ENCODE data around the gene NDUFA6. TPM values are rescaled to one million over a fixed set of nuclear protein-coding genes. Genes with fewer than 3 reads are reported as not detected.
"Not testable (repeated sequence)": the region's sequence is repeated elsewhere in the genome, so short reads cannot be mapped to it uniquely, and the experiment has no call there.

NDUFA6 gene
- total RNA-seq, 1 donor from 2014 or later: 23.9 TPM

DNA sequence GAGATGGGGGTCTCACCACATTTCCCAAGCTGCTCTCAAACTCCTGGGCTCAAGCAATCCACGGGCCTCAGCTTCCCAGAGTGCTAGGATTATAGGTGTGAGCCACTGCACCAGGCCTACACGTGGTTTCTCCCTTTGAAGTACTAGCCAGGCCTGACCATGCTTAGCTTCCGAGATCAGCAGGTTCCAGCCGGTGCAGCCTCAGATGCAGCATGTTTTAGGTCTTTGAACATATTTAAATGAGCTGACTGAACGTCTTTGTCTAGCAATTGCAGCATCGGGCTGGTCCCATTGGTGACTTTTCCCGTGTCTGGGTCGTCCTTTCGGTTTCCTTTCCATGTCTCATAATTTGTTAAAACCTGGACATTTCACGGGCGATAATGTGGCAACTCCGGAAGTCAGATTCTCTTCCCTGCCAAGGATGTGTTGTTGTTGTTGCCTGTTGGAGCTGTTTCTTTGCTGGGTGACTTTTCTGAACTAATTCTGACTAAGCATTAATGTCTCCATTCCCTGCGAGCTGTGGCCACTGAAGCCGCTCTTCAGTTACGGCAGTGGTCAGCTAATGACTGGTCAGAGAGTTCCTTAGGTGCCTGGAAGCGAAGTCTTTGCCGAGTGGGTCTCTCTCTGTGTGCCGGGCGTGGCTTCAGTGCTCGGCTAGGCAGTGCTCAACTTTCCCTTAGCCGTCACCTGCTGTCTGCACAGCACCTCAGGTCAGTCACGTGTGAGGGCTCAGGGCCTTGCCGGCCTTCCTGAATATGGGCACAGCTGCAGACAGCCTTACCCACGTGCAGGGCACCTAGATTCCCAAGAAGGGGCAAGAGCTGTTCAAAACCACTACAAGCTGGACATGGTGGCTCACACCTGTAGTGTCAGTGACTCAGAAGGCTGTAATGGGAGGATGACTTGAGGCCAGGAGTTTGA lies 43.8 kb upstream of the NDUFA6 start:
- no peaks in the 10 kb centered on the region for H3K36me3 ChIP-seq
- H3K27me3 ChIP-seq: no peaks in the 10 kb centered on the region
- peak in 1 of 2 donors; percentile 62 for DNase-seq (ENCODE audit: low spot score in 2 of 2)
- no peaks in the 10 kb centered on the region for H3K9me3 ChIP-seq
- no peak overlapping the region for H3K4me3 ChIP-seq
- intact Hi-C loops (cut with DNase I): no loop called here
- H3K27ac ChIP-seq: no peak overlapping the region
- TF ChIP-seq, protein P1, sequence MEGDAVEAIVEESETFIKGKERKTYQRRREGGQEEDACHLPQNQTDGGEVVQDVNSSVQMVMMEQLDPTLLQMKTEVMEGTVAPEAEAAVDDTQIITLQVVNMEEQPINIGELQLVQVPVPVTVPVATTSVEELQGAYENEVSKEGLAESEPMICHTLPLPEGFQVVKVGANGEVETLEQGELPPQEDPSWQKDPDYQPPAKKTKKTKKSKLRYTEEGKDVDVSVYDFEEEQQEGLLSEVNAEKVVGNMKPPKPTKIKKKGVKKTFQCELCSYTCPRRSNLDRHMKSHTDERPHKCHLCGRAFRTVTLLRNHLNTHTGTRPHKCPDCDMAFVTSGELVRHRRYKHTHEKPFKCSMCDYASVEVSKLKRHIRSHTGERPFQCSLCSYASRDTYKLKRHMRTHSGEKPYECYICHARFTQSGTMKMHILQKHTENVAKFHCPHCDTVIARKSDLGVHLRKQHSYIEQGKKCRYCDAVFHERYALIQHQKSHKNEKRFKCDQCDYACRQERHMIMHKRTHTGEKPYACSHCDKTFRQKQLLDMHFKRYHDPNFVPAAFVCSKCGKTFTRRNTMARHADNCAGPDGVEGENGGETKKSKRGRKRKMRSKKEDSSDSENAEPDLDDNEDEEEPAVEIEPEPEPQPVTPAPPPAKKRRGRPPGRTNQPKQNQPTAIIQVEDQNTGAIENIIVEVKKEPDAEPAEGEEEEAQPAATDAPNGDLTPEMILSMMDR (IDR thresholded peaks at IDR 0.05): no peak
- H3K4me1 ChIP-seq: no peaks in the 10 kb centered on the region

DNA sequence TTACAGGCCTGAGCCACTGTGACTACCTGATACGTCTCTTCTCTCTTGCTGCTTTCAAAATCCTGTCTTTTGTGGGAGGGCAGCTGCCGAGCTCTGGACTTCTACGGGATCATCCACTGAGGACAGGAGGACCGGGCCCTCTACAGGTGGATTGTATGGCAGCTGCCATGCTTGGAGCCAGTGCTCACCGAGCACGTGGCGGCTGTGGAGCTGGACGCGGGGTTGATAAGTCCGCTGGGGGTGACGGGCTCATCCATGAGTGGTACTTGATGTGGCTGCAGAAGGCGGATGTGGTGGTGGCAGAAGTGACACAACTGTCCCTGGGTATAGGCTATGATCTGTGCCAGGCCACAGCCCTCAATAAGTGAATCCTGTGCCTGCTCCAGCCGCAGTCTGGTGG lies 41.9 kb upstream of the NDUFA6 start:
- no peaks in the 10 kb centered on the region for H3K27me3 ChIP-seq
- H3K4me3 ChIP-seq: no peak overlapping the region
- H3K4me1 ChIP-seq: no peaks in the 10 kb centered on the region
- no peaks in the 10 kb centered on the region for H3K36me3 ChIP-seq
- DNase-seq (ENCODE audit: low spot score in 2 of 2): peak in 1 of 2 donors; percentile 59
- TF ChIP-seq, protein P1 (IDR thresholded peaks at IDR 0.05): no peak
- H3K9me3 ChIP-seq: no peaks in the 10 kb centered on the region
- intact Hi-C loops (cut with DNase I): no loop called here
- H3K27ac ChIP-seq: no peak overlapping the region

DNA sequence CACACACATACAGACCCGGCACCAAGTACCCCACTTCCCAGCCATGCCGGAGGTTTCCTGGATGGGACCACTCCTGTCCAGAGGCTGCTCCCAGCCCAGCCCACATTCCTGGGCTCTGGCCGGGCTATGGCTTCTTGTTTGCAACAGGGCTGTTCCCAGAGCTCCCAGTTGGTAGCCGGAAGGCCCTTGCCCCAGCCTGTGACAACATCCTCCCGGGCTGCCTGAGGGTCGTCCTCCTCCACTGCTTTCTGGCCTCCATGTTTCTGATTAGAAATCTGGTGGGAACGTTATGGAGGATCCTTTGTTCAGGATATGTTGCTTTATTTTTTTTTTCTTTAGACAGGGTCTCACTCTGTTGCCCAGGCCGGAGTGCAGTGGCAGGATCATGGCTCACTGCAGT lies 41.0 kb upstream of the NDUFA6 start:
- Histone ChIP-seq H3K27me3 (no peaks in the 10 kb centered on the region), H3K9me3 (no peaks in the 10 kb centered on the region), H3K4me1 (no peaks in the 10 kb centered on the region), H3K27ac (no peak overlapping the region), H3K4me3 (no peak overlapping the region), H3K36me3 (no peaks in the 10 kb centered on the region)
- intact Hi-C loops (cut with DNase I): no loop called here
- TF ChIP-seq, protein P1 (IDR thresholded peaks at IDR 0.05): no peak
- peak in 1 of 2 donors; percentile 62 for DNase-seq (ENCODE audit: low spot score in 2 of 2)

DNA sequence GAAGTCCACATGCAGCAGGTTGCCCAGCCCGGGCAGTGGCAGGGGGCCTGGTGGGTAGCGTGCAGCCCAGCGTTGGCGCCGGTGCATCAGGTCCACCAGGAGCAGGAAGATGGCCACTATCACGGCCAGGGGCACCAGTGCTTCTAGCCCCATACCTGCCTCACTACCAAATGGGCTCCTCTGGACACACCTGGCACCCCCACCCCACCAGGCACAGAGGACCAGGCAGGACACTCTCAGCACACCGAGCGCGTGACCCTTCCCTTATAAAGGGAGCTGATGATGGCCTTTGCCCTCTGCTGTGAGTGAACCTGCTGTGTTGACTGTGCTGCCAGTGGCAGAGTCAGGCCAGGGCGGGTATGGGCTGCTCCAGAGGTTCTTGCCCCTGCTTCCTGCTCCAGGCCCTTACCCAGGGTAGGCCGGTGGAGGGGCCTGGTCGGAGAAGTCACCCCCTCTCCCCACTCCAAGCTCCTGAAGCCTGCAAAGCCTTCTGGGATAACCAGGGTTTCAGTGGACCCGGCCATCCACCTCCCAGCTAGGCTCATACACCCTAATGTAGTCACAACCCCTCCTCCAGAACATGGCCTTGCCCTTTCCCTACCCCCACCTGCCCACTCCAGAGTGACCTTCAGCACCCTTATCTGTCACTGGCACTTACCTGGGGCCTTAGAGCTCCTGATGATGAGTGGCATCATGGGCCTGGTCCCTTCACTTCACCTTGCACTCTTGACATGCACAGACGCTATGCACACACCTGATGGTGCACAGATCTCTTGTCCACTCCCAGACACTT lies 40.3 kb upstream of the NDUFA6 start, which contains the start of gene CYP2D6:
TSS of gene CYP2D6 (minus strand) at position 172 of the 793 bp plus-strand sequence. CDS start at position 153, 19 bp downstream.
- DNase-seq (ENCODE audit: low spot score in 2 of 2): peak in 1 of 2 donors; percentile 63

DNA sequence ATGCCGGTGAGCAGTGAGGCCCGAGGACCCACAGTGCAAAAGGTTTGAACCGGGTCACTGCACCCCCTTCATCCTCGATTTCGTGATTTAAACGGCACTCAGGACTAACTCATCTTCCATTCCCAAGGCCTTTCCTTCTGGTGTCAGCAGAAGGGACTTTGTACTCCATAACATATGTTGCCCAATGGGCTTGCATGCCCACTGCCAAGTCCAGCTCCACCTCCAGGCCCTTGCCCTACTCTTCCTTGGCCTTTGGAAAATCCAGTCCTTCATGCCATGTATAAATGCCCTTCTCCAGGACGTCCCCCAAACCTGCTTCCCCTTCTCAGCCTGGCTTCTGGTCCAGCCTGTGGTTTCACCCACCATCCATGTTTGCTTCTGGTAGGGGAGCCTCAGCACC lies 39.6 kb upstream of the NDUFA6 start:
- DNase-seq (ENCODE audit: low spot score in 2 of 2); H3K36me3 ChIP-seq; H3K27ac ChIP-seq; intact Hi-C loops (cut with DNase I); H3K27me3 ChIP-seq; H3K9me3 ChIP-seq; H3K4me1 ChIP-seq; H3K4me3 ChIP-seq: not testable (repeated sequence)

More for the DNA sequence above, 40.3 kb upstream of the NDUFA6 start, which contains the start of gene CYP2D6:
- H3K27ac ChIP-seq; H3K4me1 ChIP-seq; intact Hi-C loops (cut with DNase I); H3K4me3 ChIP-seq; H3K27me3 ChIP-seq; H3K36me3 ChIP-seq; H3K9me3 ChIP-seq: not testable (repeated sequence)

DNA sequence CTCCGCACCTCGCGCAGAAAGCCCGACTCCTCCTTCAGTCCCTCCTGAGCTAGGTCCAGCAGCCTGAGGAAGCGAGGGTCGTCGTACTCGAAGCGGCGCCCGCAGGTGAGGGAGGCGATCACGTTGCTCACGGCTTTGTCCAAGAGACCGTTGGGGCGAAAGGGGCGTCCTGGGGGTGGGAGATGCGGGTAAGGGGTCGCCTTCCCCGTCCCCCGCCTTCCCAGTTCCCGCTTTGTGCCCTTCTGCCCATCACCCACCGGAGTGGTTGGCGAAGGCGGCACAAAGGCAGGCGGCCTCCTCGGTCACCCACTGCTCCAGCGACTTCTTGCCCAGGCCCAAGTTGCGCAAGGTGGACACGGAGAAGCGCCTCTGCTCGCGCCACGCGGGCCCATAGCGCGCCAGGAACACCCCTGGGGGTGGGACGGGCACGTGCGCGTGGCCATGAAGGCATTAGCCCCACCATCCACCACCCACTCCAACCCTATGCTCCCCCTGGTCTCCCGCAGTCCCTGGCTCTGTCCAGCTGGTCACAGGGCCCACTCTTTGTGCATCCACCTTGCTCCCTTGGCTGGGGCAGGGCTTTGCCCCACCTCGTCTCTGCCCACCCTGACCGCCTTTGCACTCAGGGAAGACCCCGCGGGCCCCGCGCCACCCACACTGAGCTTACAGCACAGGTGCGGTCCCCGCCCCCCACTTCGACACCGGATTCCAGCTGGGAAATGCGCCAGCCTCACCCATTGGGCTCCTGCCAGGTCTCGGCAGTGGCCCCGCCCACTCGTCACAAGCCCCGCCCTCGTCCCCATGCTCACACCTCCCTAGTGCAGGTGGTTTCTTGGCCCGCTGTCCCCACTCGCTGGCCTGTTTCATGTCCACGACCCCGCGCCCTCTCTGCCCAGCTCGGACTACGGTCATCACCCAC lies 38.5 kb upstream of the NDUFA6 start:
- intact Hi-C loops (cut with DNase I); DNase-seq (ENCODE audit: low spot score in 2 of 2); H3K27me3 ChIP-seq; H3K27ac ChIP-seq; H3K4me3 ChIP-seq; H3K4me1 ChIP-seq; H3K9me3 ChIP-seq; H3K36me3 ChIP-seq: not testable (repeated sequence)

DNA sequence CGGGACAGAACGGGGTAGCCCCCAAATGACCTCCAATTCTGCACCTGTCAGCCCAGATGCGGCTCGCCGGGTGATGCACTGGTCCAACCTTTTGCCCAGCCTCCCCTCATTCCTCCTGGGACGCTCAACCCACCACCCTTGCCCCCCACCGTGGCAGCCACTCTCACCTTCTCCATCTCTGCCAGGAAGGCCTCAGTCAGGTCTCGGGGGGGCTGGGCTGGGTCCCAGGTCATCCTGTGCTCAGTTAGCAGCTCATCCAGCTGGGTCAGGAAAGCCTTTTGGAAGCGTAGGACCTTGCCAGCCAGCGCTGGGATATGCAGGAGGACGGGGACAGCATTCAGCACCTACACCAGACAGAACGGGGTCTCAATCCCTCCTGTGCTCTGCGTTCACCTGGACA lies 37.4 kb upstream of the NDUFA6 start:
- H3K36me3 ChIP-seq; DNase-seq (ENCODE audit: low spot score in 2 of 2); H3K27me3 ChIP-seq; H3K4me3 ChIP-seq; H3K9me3 ChIP-seq; H3K27ac ChIP-seq; intact Hi-C loops (cut with DNase I); H3K4me1 ChIP-seq: not testable (repeated sequence)

Measured in ascending aorta (tissue), 2 donors.